GM21723 (cell line): Measurements from ENCODE around the gene BACE2.
"Not testable (repeated sequence)": the region's sequence is repeated elsewhere in the genome, so short reads cannot be mapped to it uniquely, and the experiment has no call there.

Source experiments
- ATAC-seq: cut with Tn5 transposase; IDR thresholded peaks from one replicate; pipeline ENCODE4 v1.9.1; 2021; ENCODE audit warnings: mild to moderate bottlenecking, moderate library complexity; ENCODE audit not compliant: unreplicated experiment

BACE2 gene

GRCh38 chr21:41182547-41182946 is 14.6 kb downstream of the BACE2 start:
- ATAC-seq, result no peak

GRCh38 chr21:41183575-41183974 is 15.6 kb downstream of the BACE2 start:
- ATAC-seq, result no peak

GRCh38 chr21:41185802-41186201 is 17.8 kb downstream of the BACE2 start:
- ATAC-seq, result no peak

GRCh38 chr21:41186755-41187536 is 19.0 kb downstream of the BACE2 start:
- ATAC-seq, result no peak

GRCh38 chr21:41187537-41188025 is 19.6 kb downstream of the BACE2 start:
- ATAC-seq, result no peak

- no peak for ATAC-seq
These were observed 20.7 kb downstream of the BACE2 start for GRCh38 chr21:41188486-41189149.

GRCh38 chr21:41189150-41189745 is 21.3 kb downstream of the BACE2 start:
- ATAC-seq, result no peak

- not testable (repeated sequence) for ATAC-seq
These were observed 24.6 kb downstream of the BACE2 start for GRCh38 chr21:41192552-41192951.

- ATAC-seq, result no peak
These were observed 27.4 kb downstream of the BACE2 start for GRCh38 chr21:41195311-41195710.

- no peak for ATAC-seq
These were observed 29.0 kb downstream of the BACE2 start for GRCh38 chr21:41196993-41197392.

- no peak for ATAC-seq
These were observed 29.6 kb downstream of the BACE2 start for GRCh38 chr21:41197582-41197981.

- not testable (repeated sequence) for ATAC-seq
These were observed 30.7 kb downstream of the BACE2 start for GRCh38 chr21:41198647-41199046.

GRCh38 chr21:41199123-41199522 is 31.2 kb downstream of the BACE2 start:
- no peak for ATAC-seq

GRCh38 chr21:41199588-41199987 is 31.6 kb downstream of the BACE2 start:
- no peak for ATAC-seq

- no peak for ATAC-seq
These were observed 33.4 kb downstream of the BACE2 start for GRCh38 chr21:41201385-41201784.

- ATAC-seq, result no peak
These were observed 36.8 kb downstream of the BACE2 start for GRCh38 chr21:41204736-41205135.

- no peak for ATAC-seq
These were observed 39.7 kb downstream of the BACE2 start for GRCh38 chr21:41207401-41208375.

GRCh38 chr21:41208376-41208763 is 40.4 kb downstream of the BACE2 start:
- ATAC-seq, result no peak

- no peak for ATAC-seq
These were observed 41.2 kb downstream of the BACE2 start for GRCh38 chr21:41209016-41209619.

GRCh38 chr21:41210426-41211059 is 42.6 kb downstream of the BACE2 start:
- ATAC-seq, result no peak
